Activated CD4-positive, alpha-beta T cell treated with anti-CD3 and anti-CD28 coated beads for 4 hours (primary cell): ENCODE data around the gene VPS41.
"Not testable (repeated sequence)": the region's sequence is repeated elsewhere in the genome, so short reads cannot be mapped to it uniquely, and the experiment has no call there.

Experiments used
- DNase-seq, 2 donors: peaks; one replicate each; pipeline ENCODE4 v3.0.0-alpha.2; 2020

The VPS41 gene

GRCh38 chr7:38908759-38909335, at the start of gene VPS41:
VPS41 (minus strand) TSS chr7:38909191; CDS start chr7:38909174, 17 bp downstream.
- peak; percentile 72 to 78 for DNase-seq

GRCh38 chr7:38955892-38956291, 46.9 kb upstream of the VPS41 start:
- no peak for DNase-seq

GRCh38 chr7:38953971-38954370, 45.0 kb upstream of the VPS41 start:
- DNase-seq, result no peak

- DNase-seq, result no peak
Observed at GRCh38 chr7:38953227-38953626, 44.2 kb upstream of the VPS41 start.

- no peak for DNase-seq
Observed at GRCh38 chr7:38951213-38951612, 42.2 kb upstream of the VPS41 start.

GRCh38 chr7:38950309-38950708, 41.3 kb upstream of the VPS41 start:
- DNase-seq, result no peak

GRCh38 chr7:38947541-38947940, 38.5 kb upstream of the VPS41 start:
- not testable (repeated sequence) for DNase-seq

GRCh38 chr7:38942431-38943051, 33.5 kb upstream of the VPS41 start:
- no peak for DNase-seq

GRCh38 chr7:38940774-38941173, 31.8 kb upstream of the VPS41 start:
- no peak for DNase-seq

- no peak for DNase-seq
Observed at GRCh38 chr7:38938589-38938988, 29.6 kb upstream of the VPS41 start.

GRCh38 chr7:38938001-38938485, 29.1 kb upstream of the VPS41 start:
- DNase-seq, result no peak

- no peak for DNase-seq
Observed at GRCh38 chr7:38936641-38937040, 27.6 kb upstream of the VPS41 start.

- no peak for DNase-seq
Observed at GRCh38 chr7:38934536-38934935, 25.5 kb upstream of the VPS41 start.

GRCh38 chr7:38934051-38934450, 25.1 kb upstream of the VPS41 start:
- no peak for DNase-seq

GRCh38 chr7:38932509-38933168, 23.6 kb upstream of the VPS41 start:
- peak; percentile 12 to 22 for DNase-seq

- no peak for DNase-seq
Observed at GRCh38 chr7:38929460-38930171, 20.6 kb upstream of the VPS41 start.

- DNase-seq, result no peak
Observed at GRCh38 chr7:38928506-38928905, 19.5 kb upstream of the VPS41 start.

- DNase-seq, result no peak
Observed at GRCh38 chr7:38927751-38928150, 18.8 kb upstream of the VPS41 start.

GRCh38 chr7:38920731-38921130, 11.7 kb upstream of the VPS41 start:
- no peak for DNase-seq

- no peak for DNase-seq
Observed at GRCh38 chr7:38916396-38916795, 7.4 kb upstream of the VPS41 start.

- no peak for DNase-seq
Observed at GRCh38 chr7:38909870-38910269, 879 bp upstream of the VPS41 start.

GRCh38 chr7:38907766-38908165, 1.2 kb downstream of the VPS41 start:
- no peak for DNase-seq

GRCh38 chr7:38907066-38907465, 1.9 kb downstream of the VPS41 start:
- no peak for DNase-seq
